Liver (tissue), 9 donors: ENCODE results near the gene CXCR1. TPM values are rescaled to one million over a fixed set of nuclear protein-coding genes. Genes with fewer than 3 reads are reported as not detected.

Source experiments
- DNase-seq: peaks from one replicate; pipeline ENCODE4 v3.0.0-alpha.2; 2017; ENCODE audit warnings: low spot score
- H3K27ac ChIP-seq, 2 donors: one replicate each; pipeline ENCODE4 v1.7.0; 2013; ENCODE audit warnings: inconsistent platforms in 2 of 2, low read length in 2 of 2, control low read depth in 1 of 2, low read depth in 1 of 2, mild to moderate bottlenecking in 1 of 2
- H3K27me3 ChIP-seq, 4 donors: one replicate each; pipeline versions ENCODE4 v1.6.1 to v1.7.0; 2013; ENCODE audit warnings: low read length in 3 of 4, inconsistent platforms in 1 of 4, mild to moderate bottlenecking in 1 of 4, moderate library complexity in 1 of 4; ENCODE audit not compliant: control insufficient read depth in 4 of 4, insufficient read depth in 4 of 4
- H3K36me3 ChIP-seq, 4 donors: one replicate each; pipeline versions ENCODE4 v1.6.1 to v1.7.0; 2013; ENCODE audit warnings: low read length in 3 of 4, mild to moderate bottlenecking in 3 of 4, low read depth in 1 of 4, moderate library complexity in 1 of 4; ENCODE audit not compliant: control insufficient read depth in 4 of 4, insufficient read depth in 3 of 4
- H3K4me1 ChIP-seq, 4 donors: one replicate each; pipeline versions ENCODE4 v1.6.1 to v1.7.0; 2013; ENCODE audit warnings: low read length in 3 of 4, mild to moderate bottlenecking in 3 of 4, moderate library complexity in 1 of 4; ENCODE audit not compliant: control insufficient read depth in 4 of 4, insufficient read depth in 4 of 4
- H3K4me3 ChIP-seq, 3 donors: one replicate each; pipeline versions ENCODE4 v1.6.1 to v1.7.0; 2013; ENCODE audit warnings: low read length in 3 of 3, control low read depth in 1 of 3, low read depth in 1 of 3, mild to moderate bottlenecking in 1 of 3
- H3K9ac ChIP-seq, 2 donors: one replicate each; pipeline ENCODE4 v1.7.0; 2013; ENCODE audit warnings: low read length in 2 of 2, mild to moderate bottlenecking in 2 of 2, moderate library complexity in 2 of 2, control low read depth in 1 of 2, low read depth in 1 of 2
- H3K9me3 ChIP-seq, 4 donors: one replicate each; pipeline versions ENCODE4 v1.6.1 to v1.7.0; 2013; ENCODE audit warnings: low read length in 3 of 4; ENCODE audit not compliant: control insufficient read depth in 4 of 4
- ATF3 ChIP-seq: IDR thresholded peaks from 2 replicates; pipeline ENCODE4 v1.6.1; 2016; ENCODE audit warnings: antibody characterized with exemption
- CTCF ChIP-seq: fragments of 150-350 bp; IDR thresholded peaks from 2 replicates; pipeline ENCODE4 v1.5.1; 2017; ENCODE audit warnings: improper control_type of control experiment, low read depth, low read length; ENCODE audit not compliant: missing input control
- EGR1 ChIP-seq, 2 donors: IDR thresholded peaks; 2 replicates each; pipeline ENCODE4 v1.6.1; 2016 to 2018; ENCODE audit warnings: antibody characterized with exemption in 2 of 2, low read depth in 2 of 2
- FOXA1 ChIP-seq: IDR thresholded peaks from 2 replicates; pipeline ENCODE4 v1.6.1; 2016; ENCODE audit warnings: antibody characterized with exemption
- FOXA2 ChIP-seq: IDR thresholded peaks from 2 replicates; pipeline ENCODE4 v1.6.1; 2016; ENCODE audit warnings: antibody characterized with exemption
- GABPA ChIP-seq, 2 donors: IDR thresholded peaks in 1 of 2; conservative IDR thresholded peaks in 1 of 2; 2 replicates each; pipeline ENCODE4 v1.6.1; 2016; ENCODE audit warnings: antibody characterized with exemption in 2 of 2, mild to moderate bottlenecking in 1 of 2, moderate library complexity in 1 of 2
- HNF4G ChIP-seq: IDR thresholded peaks from 2 replicates; pipeline ENCODE4 v1.6.1; 2016; ENCODE audit warnings: antibody characterized with exemption
- MAX ChIP-seq: IDR thresholded peaks from 2 replicates; pipeline ENCODE4 v1.6.1; 2016; ENCODE audit warnings: antibody characterized with exemption
- NR2F2 ChIP-seq: IDR thresholded peaks from 2 replicates; pipeline ENCODE4 v1.6.1; 2016; ENCODE audit warnings: antibody characterized with exemption
- RAD21 ChIP-seq, 2 donors: IDR thresholded peaks; 2 replicates each; pipeline ENCODE4 v1.6.1; 2016; ENCODE audit warnings: antibody characterized with exemption in 2 of 2, mild to moderate bottlenecking in 2 of 2
- REST ChIP-seq: IDR thresholded peaks from 2 replicates; pipeline ENCODE4 v1.6.1; 2016; ENCODE audit warnings: antibody characterized with exemption, mild to moderate bottlenecking
- RXRA ChIP-seq, 2 donors: IDR thresholded peaks; 2 replicates each; pipeline ENCODE4 v1.6.1; 2017 to 2018; ENCODE audit warnings: antibody characterized with exemption in 2 of 2, mild to moderate bottlenecking in 1 of 2
- SP1 ChIP-seq: IDR thresholded peaks from 2 replicates; pipeline ENCODE4 v1.6.1; 2018; ENCODE audit warnings: antibody characterized with exemption, mild to moderate bottlenecking
- TAF1 ChIP-seq: conservative IDR thresholded peaks from 2 replicates; pipeline ENCODE4 v1.6.1; 2016; ENCODE audit warnings: antibody characterized with exemption, mild to moderate bottlenecking
- YY1 ChIP-seq: IDR thresholded peaks from 2 replicates; pipeline ENCODE4 v1.6.1; 2016; ENCODE audit warnings: antibody characterized with exemption, mild to moderate bottlenecking
- WGBS: extraction: QIAGEN DNeasy Blood & Tissue Kit; methylation state at CpG from one replicate; pipeline ENCODE4 v1.1.7; 2013; 5-methylcytosine and 5-hydroxymethylcytosine counted together
- polyA plus RNA-seq, 2 donors: library from polyadenylated mRNA; stranded (reverse) in 1 of 2; unstranded in 1 of 2; fragments of 200-250 nt in 1 of 2; fragments of >200 nt in 1 of 2; fragmentation: Nextera tagmentation in 1 of 2; extraction: Ambion mirVana in 1 of 2; gene quantifications; one replicate each; pipeline versions ENCODE4 v1.2.1 to v1.2.3, GENCODE V29; 2013 to 2015
- total RNA-seq, 2 donors: library from RNA; depleted of rRNA; stranded (reverse); fragments of >200 nt; gene quantifications; one replicate each; pipeline ENCODE4 v1.2.3, GENCODE V29; 2014
- donor health status: healthy.
- donor health status: healthy.
- donor health status: healthy.
- donor health status: healthy.
- donor health status: healthy.

The CXCR1 gene
- total and polyA plus RNA-seq, 4 donors = 0.26 to 1.8 (median 0.71) TPM

GRCh38 chr2:218130822-218131221, 35.9 kb downstream of the CXCR1 start:
- TF ChIP-seq REST (no peak), SP1 (no peak), ATF3 (no peak), MAX (no peak), RAD21 (IDR thresholded peaks at IDR 0.05) (no peak), EGR1 (IDR thresholded peaks at IDR 0.05; ENCODE audit: low read depth in 2 of 2) (no peak), RXRA (IDR thresholded peaks at IDR 0.05) (no peak), NR2F2 (no peak), CTCF (no peak)
- H3K4me3 ChIP-seq = no peak overlapping the region
- no peaks in the 10 kb centered on the region for H3K36me3 ChIP-seq
- H3K4me1 ChIP-seq = no peaks in the 10 kb centered on the region
- H3K9me3 ChIP-seq = no peaks in the 10 kb centered on the region
- H3K9ac ChIP-seq = no peak overlapping the region
- H3K27ac ChIP-seq = no peak overlapping the region
- H3K27me3 ChIP-seq = peaks cover 0 to 4% (median 0%) of the 10 kb centered on the region in 4 donors
- DNase-seq = no peak

GRCh38 chr2:218130377-218130776, 36.4 kb downstream of the CXCR1 start:
- Histone ChIP-seq H3K4me1 (no peaks in the 10 kb centered on the region), H3K9me3 (no peaks in the 10 kb centered on the region), H3K36me3 (no peaks in the 10 kb centered on the region), H3K27me3 (peaks cover 0 to 4% (median 0%) of the 10 kb centered on the region in 4 donors), H3K4me3 (no peak overlapping the region), H3K27ac (no peak overlapping the region), H3K9ac (no peak overlapping the region)
- WGBS = 88% methylated on average over 2 of the region's 2 CpGs
- no peak for DNase-seq
- TF ChIP-seq YY1 = no peak

- no peaks in the 10 kb centered on the region for H3K36me3 ChIP-seq
- no peak overlapping the region for H3K4me3 ChIP-seq
- no peaks in the 10 kb centered on the region for H3K4me1 ChIP-seq
- DNase-seq = no peak
- no peaks in the 10 kb centered on the region for H3K9me3 ChIP-seq
- H3K27ac ChIP-seq = no peak overlapping the region
- peaks cover 0 to 4% (median 0%) of the 10 kb centered on the region in 4 donors for H3K27me3 ChIP-seq
- H3K9ac ChIP-seq = peak overlapping the region in 1 of 2 donors; percentile 25
- 86% methylated on average over 6 of the region's 6 CpGs for WGBS
- TF ChIP-seq MAX (no peak), RAD21 (IDR thresholded peaks at IDR 0.05) (no peak), HNF4G (no peak), RXRA (IDR thresholded peaks at IDR 0.05) (no peak), CTCF (no peak), GABPA (IDR thresholded peaks at IDR 0.05 in 1 of 2, conservative IDR thresholded peaks at IDR 0.05 in 1 of 2) (no peak), REST (no peak), TAF1 (no peak), FOXA2 (no peak), FOXA1 (no peak)
Observed at GRCh38 chr2:218129458-218130135, 37.2 kb downstream of the CXCR1 start.
